WTC11 (cell line): ENCODE measurements around the gene STX8. TPM values are rescaled to one million over a fixed set of nuclear protein-coding genes. Genes with fewer than 3 reads are reported as not detected.

Source experiments
- ATAC-seq: fragments of 200-7000 bp; cut with Tn5 transposase; 2 replicates; pipeline ENCODE4 v1.10.0; 2021; ENCODE audit warnings: mild to moderate bottlenecking, moderate library complexity
- CTCF ChIA-PET: fragments of 300-600 bp; sonication (Branson Sonifier 250); formaldehyde crosslinking; loops from one replicate; lab custom pipeline; 2021; ENCODE audit warnings: antibody characterized with exemption; lab: Charles Lee
- POLR2A ChIA-PET: fragments of 350-600 bp; sonication (Branson Sonifier 250); formaldehyde crosslinking; loops from one replicate; lab custom pipeline; 2021; ENCODE audit warnings: antibody characterized with exemption; lab: Charles Lee
- DNase-seq: peaks from one replicate; pipeline ENCODE4 v3.0.0; 2021; ENCODE audit warnings: low spot score
- H3K27ac Mint-ChIP-seq: 2 replicates; pipeline ENCODE4 v1.8.0; 2021; ENCODE audit warnings: mixed read lengths
- H3K27me3 Mint-ChIP-seq: 2 replicates; pipeline ENCODE4 v1.8.0; 2021; ENCODE audit warnings: low read depth, mild to moderate bottlenecking, moderate library complexity, mixed read lengths
- H3K36me3 Mint-ChIP-seq: 2 replicates; pipeline ENCODE4 v1.8.0; 2021; ENCODE audit warnings: mixed read lengths
- H3K4me1 Mint-ChIP-seq: 2 replicates; pipeline ENCODE4 v1.8.0; 2022; ENCODE audit warnings: mixed read lengths
- H3K4me3 Mint-ChIP-seq: 2 replicates; pipeline ENCODE4 v1.8.0; 2021; ENCODE audit warnings: mild to moderate bottlenecking, moderate library complexity, mixed read lengths
- H3K9me3 Mint-ChIP-seq: 2 replicates; pipeline ENCODE4 v1.8.0; 2021; ENCODE audit warnings: mixed read lengths
- AFF4 ChIP-seq: sonication (generic); formaldehyde crosslinking; IDR thresholded peaks from 2 replicates; pipeline ENCODE4 v1.8.1; 2023; ENCODE audit warnings: mild to moderate bottlenecking, missing genetic modification reagents, borderline replicate concordance
- CTCF ChIP-seq: fragments of 200-600 bp; IDR thresholded peaks from 2 replicates; pipeline ENCODE4 v1.8.0; 2022; ENCODE audit warnings: antibody characterized with exemption
- E2F4 ChIP-seq: sonication (generic); formaldehyde crosslinking; IDR thresholded peaks from 2 replicates; pipeline ENCODE4 v1.8.1; 2022; ENCODE audit warnings: low read depth, mild to moderate bottlenecking, moderate library complexity, missing genetic modification reagents, borderline replicate concordance
- GRHL2 ChIP-seq: fragments of 250-450 bp; sonication (Bioruptor Pico); IDR thresholded peaks from 2 replicates; pipeline ENCODE4 v1.8.0; 2022; ENCODE audit warnings: mild to moderate bottlenecking, moderate library complexity; ENCODE audit not compliant: insufficient replicate concordance, severe bottlenecking
- MXD4 ChIP-seq: fragments of 250-450 bp; sonication (Bioruptor Pico); IDR thresholded peaks from 2 replicates; pipeline ENCODE4 v1.8.0; 2021; ENCODE audit warnings: mild to moderate bottlenecking, moderate library complexity, borderline replicate concordance
- MYBL2 ChIP-seq: sonication (generic); formaldehyde crosslinking; IDR thresholded peaks from 2 replicates; pipeline ENCODE4 v1.8.1; 2023; ENCODE audit warnings: mild to moderate bottlenecking, moderate library complexity, missing genetic modification reagents
- NFE2L1 ChIP-seq: sonication (generic); formaldehyde crosslinking; IDR thresholded peaks from 2 replicates; pipeline ENCODE4 v1.8.1; 2023; ENCODE audit warnings: missing genetic modification reagents
- NR2C2 ChIP-seq: sonication (generic); formaldehyde crosslinking; IDR thresholded peaks from 2 replicates; pipeline ENCODE4 v1.8.0; 2022; ENCODE audit warnings: mild to moderate bottlenecking, missing genetic modification reagents
- SMAD3 ChIP-seq: sonication (generic); formaldehyde crosslinking; IDR thresholded peaks from 2 replicates; pipeline ENCODE4 v1.8.0; 2022; ENCODE audit warnings: missing genetic modification reagents, mild to moderate bottlenecking, borderline replicate concordance
- STAT6 ChIP-seq: sonication (generic); formaldehyde crosslinking; conservative IDR thresholded peaks from 2 replicates; pipeline ENCODE4 v1.8.1; 2023; ENCODE audit warnings: mild to moderate bottlenecking, low read depth, missing genetic modification reagents, moderate library complexity
- TP53 ChIP-seq: sonication (generic); formaldehyde crosslinking; IDR thresholded peaks from 2 replicates; pipeline ENCODE4 v1.8.1; 2023; ENCODE audit warnings: mild to moderate bottlenecking, missing genetic modification reagents
- ZNF219 ChIP-seq: sonication (generic); formaldehyde crosslinking; IDR thresholded peaks from 2 replicates; pipeline ENCODE4 v1.8.0; 2023; ENCODE audit warnings: missing genetic modification reagents, mild to moderate bottlenecking, borderline replicate concordance
- ZNF671 ChIP-seq: fragments of 250-450 bp; sonication (Bioruptor Pico); IDR thresholded peaks from 2 replicates; pipeline ENCODE4 v1.8.0; 2021; ENCODE audit warnings: mild to moderate bottlenecking
- total RNA-seq: library from RNA; stranded (reverse); gene quantifications from 3 replicates; pipeline ENCODE4 v1.2.3, GENCODE V29; 2021
- TF ChIP-seq, protein P1 (sequence below): fragments of 250-450 bp; sonication (Bioruptor Pico); IDR thresholded peaks from 2 replicates; pipeline ENCODE4 v1.9.0; 2021; ENCODE audit warnings: mild to moderate bottlenecking, borderline replicate concordance
- TF ChIP-seq, protein P2 (sequence below): sonication (generic); formaldehyde crosslinking; IDR thresholded peaks from 2 replicates; pipeline ENCODE4 v1.8.0; 2022; ENCODE audit warnings: mild to moderate bottlenecking, missing genetic modification reagents
- TF ChIP-seq, protein P3 (sequence below): sonication (generic); formaldehyde crosslinking; IDR thresholded peaks from 2 replicates; pipeline ENCODE4 v1.8.0; 2022; ENCODE audit warnings: mild to moderate bottlenecking, missing genetic modification reagents

Gene STX8
- total RNA-seq, 1 experiment from 2014 or later: 39.9 TPM

GRCh38 chr17:9564104-9564503, 11.5 kb downstream of the STX8 start:
- H3K27ac Mint-ChIP-seq: no peak overlapping the region
- ChIA-PET POLR2A (no interaction called here), CTCF (no interaction called here)
- no peak overlapping the region for H3K4me3 Mint-ChIP-seq
- DNase-seq (no peak), ATAC-seq (no peak)
- no peaks in the 10 kb centered on the region for H3K4me1 Mint-ChIP-seq
- TF ChIP-seq GRHL2 (CRISPR knock-in tag) (no peak), ZNF671 (CRISPR knock-in tag) (no peak), NFE2L1 (no peak), ZNF219 (no peak), TP53 (CRISPR knock-in tag) (no peak), CTCF (no peak), E2F4 (no peak), AFF4 (no peak), SMAD3 (CRISPR knock-in tag) (no peak), MYBL2 (CRISPR knock-in tag) (no peak), STAT6 (CRISPR knock-in tag) (no peak), NR2C2 (CRISPR knock-in tag) (no peak), MXD4 (CRISPR knock-in tag) (no peak)
- TF ChIP-seq, protein P1, sequence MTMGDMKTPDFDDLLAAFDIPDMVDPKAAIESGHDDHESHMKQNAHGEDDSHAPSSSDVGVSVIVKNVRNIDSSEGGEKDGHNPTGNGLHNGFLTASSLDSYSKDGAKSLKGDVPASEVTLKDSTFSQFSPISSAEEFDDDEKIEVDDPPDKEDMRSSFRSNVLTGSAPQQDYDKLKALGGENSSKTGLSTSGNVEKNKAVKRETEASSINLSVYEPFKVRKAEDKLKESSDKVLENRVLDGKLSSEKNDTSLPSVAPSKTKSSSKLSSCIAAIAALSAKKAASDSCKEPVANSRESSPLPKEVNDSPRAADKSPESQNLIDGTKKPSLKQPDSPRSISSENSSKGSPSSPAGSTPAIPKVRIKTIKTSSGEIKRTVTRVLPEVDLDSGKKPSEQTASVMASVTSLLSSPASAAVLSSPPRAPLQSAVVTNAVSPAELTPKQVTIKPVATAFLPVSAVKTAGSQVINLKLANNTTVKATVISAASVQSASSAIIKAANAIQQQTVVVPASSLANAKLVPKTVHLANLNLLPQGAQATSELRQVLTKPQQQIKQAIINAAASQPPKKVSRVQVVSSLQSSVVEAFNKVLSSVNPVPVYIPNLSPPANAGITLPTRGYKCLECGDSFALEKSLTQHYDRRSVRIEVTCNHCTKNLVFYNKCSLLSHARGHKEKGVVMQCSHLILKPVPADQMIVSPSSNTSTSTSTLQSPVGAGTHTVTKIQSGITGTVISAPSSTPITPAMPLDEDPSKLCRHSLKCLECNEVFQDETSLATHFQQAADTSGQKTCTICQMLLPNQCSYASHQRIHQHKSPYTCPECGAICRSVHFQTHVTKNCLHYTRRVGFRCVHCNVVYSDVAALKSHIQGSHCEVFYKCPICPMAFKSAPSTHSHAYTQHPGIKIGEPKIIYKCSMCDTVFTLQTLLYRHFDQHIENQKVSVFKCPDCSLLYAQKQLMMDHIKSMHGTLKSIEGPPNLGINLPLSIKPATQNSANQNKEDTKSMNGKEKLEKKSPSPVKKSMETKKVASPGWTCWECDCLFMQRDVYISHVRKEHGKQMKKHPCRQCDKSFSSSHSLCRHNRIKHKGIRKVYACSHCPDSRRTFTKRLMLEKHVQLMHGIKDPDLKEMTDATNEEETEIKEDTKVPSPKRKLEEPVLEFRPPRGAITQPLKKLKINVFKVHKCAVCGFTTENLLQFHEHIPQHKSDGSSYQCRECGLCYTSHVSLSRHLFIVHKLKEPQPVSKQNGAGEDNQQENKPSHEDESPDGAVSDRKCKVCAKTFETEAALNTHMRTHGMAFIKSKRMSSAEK: no peak
- TF ChIP-seq, protein P2, sequence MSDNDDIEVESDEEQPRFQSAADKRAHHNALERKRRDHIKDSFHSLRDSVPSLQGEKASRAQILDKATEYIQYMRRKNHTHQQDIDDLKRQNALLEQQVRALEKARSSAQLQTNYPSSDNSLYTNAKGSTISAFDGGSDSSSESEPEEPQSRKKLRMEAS (CRISPR knock-in tag): no peak
- TF ChIP-seq, protein P3, sequence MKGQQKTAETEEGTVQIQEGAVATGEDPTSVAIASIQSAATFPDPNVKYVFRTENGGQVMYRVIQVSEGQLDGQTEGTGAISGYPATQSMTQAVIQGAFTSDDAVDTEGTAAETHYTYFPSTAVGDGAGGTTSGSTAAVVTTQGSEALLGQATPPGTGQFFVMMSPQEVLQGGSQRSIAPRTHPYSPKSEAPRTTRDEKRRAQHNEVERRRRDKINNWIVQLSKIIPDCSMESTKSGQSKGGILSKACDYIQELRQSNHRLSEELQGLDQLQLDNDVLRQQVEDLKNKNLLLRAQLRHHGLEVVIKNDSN (CRISPR knock-in tag): no peak
- 0 out of 2 replicates have a peak, but pooled peaks cover 6% of the 10 kb centered on the region for H3K9me3 Mint-ChIP-seq
- H3K36me3 Mint-ChIP-seq: peaks cover 12% of the 10 kb centered on the region
- no peaks in the 10 kb centered on the region for H3K27me3 Mint-ChIP-seq
